ENCODE measurements around the gene PVALEF. TPM values are rescaled to one million over a fixed set of nuclear protein-coding genes. Genes with fewer than 3 reads are reported as not detected.

PVALEF gene
- total and polyA plus RNA-seq, 2 of the 13 experiments (the other 11 are each of a cell fraction or from before 2014, with no cell fraction given), result 0.18 TPM

- TF ChIP-seq ZNF687 (CRISPR knock-in tag; IDR thresholded peaks at IDR 0.05) (peak; percentile 35), RAD21 (CRISPR knock-in tag; IDR thresholded peaks at IDR 0.05) (peak; percentile 39; the same call in 1 of the 2 replicates), ZNF460 (CRISPR knock-in tag; IDR thresholded peaks at IDR 0.05; ENCODE audit: borderline replicate concordance) (no peak), BRF2 (CRISPR knock-in tag; IDR thresholded peaks at IDR 0.05) (no peak)
Observed at GRCh38 chr17:81200695-81201580, 35.6 kb downstream of the PVALEF start (continued).

- Histone ChIP-seq H3K36me3 (replicated peaks in 1 of 2; ENCODE audit: control insufficient read depth in 1 of 2, insufficient read depth in 2 of 2, low read length in 2 of 2) (peaks cover 17 to 61% of the 10 kb centered on the region in 2 experiments; a peak in 4 of 5 replicates), H3K27ac (ENCODE audit: extremely low read length, insufficient read depth, low read length) (no peak overlapping the region), H3K4me3 (replicated peaks in 1 of 3; ENCODE audit: insufficient read depth in 1 of 3, low read depth in 2 of 3, low read length in 3 of 3) (no peak overlapping the region), H3K4me1 (ENCODE audit: insufficient read depth, low read length) (no peaks in the 10 kb centered on the region), H3K9ac (ENCODE audit: insufficient read depth, low read depth, low read length) (no peak overlapping the region), H4K20me1 (ENCODE audit: insufficient read depth, low read length) (no peaks in the 10 kb centered on the region; the same call in 1 of the 2 replicates), H3K4me2 (ENCODE audit: low read depth, low read length) (no peak overlapping the region), H3K27me3 (ENCODE audit: control insufficient read depth in 1 of 2, insufficient read depth in 2 of 2, low read length in 2 of 2) (no peaks in the 10 kb centered on the region), H2AFZ (ENCODE audit: low read length) (no peak overlapping the region), H3K79me2 (ENCODE audit: insufficient read depth, low read length) (no peaks in the 10 kb centered on the region), H3K9me3 (ENCODE audit: low read length) (no peaks in the 10 kb centered on the region)
- DNase-seq (ENCODE audit: low spot score) (no peak), FAIRE-seq (no peak), ATAC-seq (no peak)
- CTCF ChIA-PET (ENCODE audit: low intra/inter-chr PET ratio, low total read pairs), result no interaction called here
- in situ Hi-C loops (cut with HindIII; ENCODE audit: extremely low pct_ligation_motif_present, low pct_unique_long_range_greater_than_20kb) (no loop called here), intact Hi-C loops (cut with micrococcal nuclease; ENCODE audit: unreplicated experiment) (loop anchor here (5.0 kb wide), 1 partner anchor 60 kb away; no protein-coding TSS in a partner anchor)
- no TSS peak for BruUV-seq (replicated peaks)
- POLR2A ChIA-PET, result interaction anchor here (0.9 kb wide), 1 partner anchor 21 kb away, joined by 3 read pairs; the partner anchor contains the start of gene CEP131
- no peak for TF ChIP-seq LRRFIP1 (CRISPR knock-in tag; conservative IDR thresholded peaks at IDR 0.05)
- 0 out of 2 replicates have a peak, but pooled peaks have one; percentile 36 for TF ChIP-seq HNRNPL (IDR thresholded peaks at IDR 0.05; ENCODE audit: low read depth, low read length)
- 99% methylated on average over 10 of the region's 10 CpGs for WGBS (ENCODE audit: low lambda C conversion rate)
Observed at GRCh38 chr17:81202318-81202717, 37.0 kb downstream of the PVALEF start.
